HEK293 (cell line): ENCODE data around the gene ELL.

Source experiments
- HOXC10 ChIP-seq: sonication (generic); formaldehyde crosslinking; IDR thresholded peaks from 2 replicates; pipeline ENCODE4 v1.8.1; 2023; ENCODE audit warnings: mild to moderate bottlenecking, missing genetic modification reagents
- KLF7 ChIP-seq: fragments of 450-650 bp; formaldehyde crosslinking; IDR thresholded peaks from 2 replicates; pipeline ENCODE4 v1.5.1; 2016; ENCODE audit warnings: missing biosample characterization, missing genetic modification characterization, borderline replicate concordance
- TRIM28 ChIP-seq: IDR thresholded peaks from 2 replicates; pipeline ENCODE4 v1.6.1; 2011; ENCODE audit warnings: low read length, control low read depth, borderline replicate concordance
- WT1 ChIP-seq: fragments of 450-650 bp; formaldehyde crosslinking; IDR thresholded peaks from 2 replicates; pipeline ENCODE4 v1.5.1; 2016; ENCODE audit warnings: missing biosample characterization, missing genetic modification characterization
- ZBTB1 ChIP-seq: fragments of 450-650 bp; formaldehyde crosslinking; IDR thresholded peaks from 2 replicates; pipeline ENCODE4 v1.5.1; 2016; ENCODE audit warnings: missing biosample characterization, missing genetic modification characterization
- ZFHX2 ChIP-seq: fragments of 450-650 bp; formaldehyde crosslinking; conservative IDR thresholded peaks from 2 replicates; pipeline ENCODE4 v1.5.1; 2016; ENCODE audit warnings: missing biosample characterization, missing genetic modification characterization
- ZFP41 ChIP-seq: fragments of 450-650 bp; formaldehyde crosslinking; IDR thresholded peaks from 2 replicates; pipeline ENCODE4 v1.5.1; 2016; ENCODE audit warnings: missing biosample characterization, missing genetic modification characterization, borderline replicate concordance
- ZFP69B ChIP-seq: fragments of 450-650 bp; formaldehyde crosslinking; IDR thresholded peaks from 2 replicates; pipeline ENCODE4 v1.5.1; 2016; ENCODE audit warnings: missing biosample characterization, missing genetic modification characterization
- ZNF10 ChIP-seq: fragments of 450-650 bp; formaldehyde crosslinking; IDR thresholded peaks from 2 replicates; pipeline ENCODE4 v1.5.1; 2017; ENCODE audit warnings: missing biosample characterization, missing genetic modification characterization
- ZNF174 ChIP-seq: fragments of 450-650 bp; formaldehyde crosslinking; IDR thresholded peaks from 2 replicates; pipeline ENCODE4 v1.5.0; 2017; ENCODE audit warnings: missing biosample characterization, mild to moderate bottlenecking, missing genetic modification characterization
- ZNF19 ChIP-seq: fragments of 450-650 bp; formaldehyde crosslinking; IDR thresholded peaks from 2 replicates; pipeline ENCODE4; 2016; ENCODE audit warnings: missing biosample characterization, missing genetic modification characterization, low read depth
- ZNF2 ChIP-seq: fragments of 450-650 bp; formaldehyde crosslinking; IDR thresholded peaks from 2 replicates; pipeline ENCODE4 v1.5.1; 2016; ENCODE audit warnings: missing biosample characterization, missing genetic modification characterization
- ZNF211 ChIP-seq: fragments of 450-650 bp; formaldehyde crosslinking; IDR thresholded peaks from 2 replicates; pipeline ENCODE4 v1.5.1; 2016; ENCODE audit warnings: low read depth, missing biosample characterization, missing genetic modification characterization
- ZNF214 ChIP-seq: fragments of 450-650 bp; formaldehyde crosslinking; IDR thresholded peaks from 2 replicates; pipeline ENCODE4 v1.5.1; 2017; ENCODE audit warnings: missing biosample characterization, mild to moderate bottlenecking, missing genetic modification characterization, borderline replicate concordance
- ZNF585B ChIP-seq: fragments of 450-650 bp; formaldehyde crosslinking; IDR thresholded peaks from 2 replicates; pipeline ENCODE4 v1.5.1; 2016; ENCODE audit warnings: missing biosample characterization, missing genetic modification characterization
- ZNF660 ChIP-seq: fragments of 450-650 bp; IDR thresholded peaks from 2 replicates; pipeline ENCODE4 v1.5.1; 2018; ENCODE audit warnings: missing biosample characterization, mild to moderate bottlenecking, missing genetic modification characterization
- TF ChIP-seq, protein P1 (sequence below): fragments of 450-650 bp; formaldehyde crosslinking; IDR thresholded peaks from 2 replicates; pipeline ENCODE4 v1.5.0; 2017; ENCODE audit warnings: missing biosample characterization, missing genetic modification characterization, borderline replicate concordance
- TF ChIP-seq, protein P2 (sequence below): fragments of 450-650 bp; formaldehyde crosslinking; IDR thresholded peaks from 2 replicates; pipeline ENCODE4 v1.5.1; 2017; ENCODE audit warnings: missing biosample characterization, mild to moderate bottlenecking, missing genetic modification characterization, moderate library complexity
- TF ChIP-seq, protein P3 (sequence below): fragments of 450-650 bp; formaldehyde crosslinking; IDR thresholded peaks from 2 replicates; pipeline ENCODE4 v1.5.1; 2016; ENCODE audit warnings: missing biosample characterization, missing genetic modification characterization, low read depth
- TF ChIP-seq, protein P4 (sequence below): fragments of 450-650 bp; formaldehyde crosslinking; IDR thresholded peaks from 2 replicates; pipeline ENCODE4 v1.5.1; 2017; ENCODE audit warnings: missing biosample characterization, missing genetic modification characterization
- TF ChIP-seq, protein P5 (sequence below): fragments of 450-650 bp; formaldehyde crosslinking; IDR thresholded peaks from 2 replicates; pipeline ENCODE4 v1.5.1; 2017; ENCODE audit warnings: missing biosample characterization, missing genetic modification characterization
- TF ChIP-seq, protein P6 (sequence below): fragments of 450-650 bp; formaldehyde crosslinking; IDR thresholded peaks from 2 replicates; pipeline ENCODE4 v1.5.1; 2016; ENCODE audit warnings: missing biosample characterization, missing genetic modification characterization, low read depth
- TF ChIP-seq, protein P7 (sequence below): fragments of 450-650 bp; formaldehyde crosslinking; IDR thresholded peaks from 2 replicates; pipeline ENCODE4 v1.5.1; 2017; ENCODE audit warnings: missing biosample characterization, missing genetic modification characterization

ELL gene

DNA sequence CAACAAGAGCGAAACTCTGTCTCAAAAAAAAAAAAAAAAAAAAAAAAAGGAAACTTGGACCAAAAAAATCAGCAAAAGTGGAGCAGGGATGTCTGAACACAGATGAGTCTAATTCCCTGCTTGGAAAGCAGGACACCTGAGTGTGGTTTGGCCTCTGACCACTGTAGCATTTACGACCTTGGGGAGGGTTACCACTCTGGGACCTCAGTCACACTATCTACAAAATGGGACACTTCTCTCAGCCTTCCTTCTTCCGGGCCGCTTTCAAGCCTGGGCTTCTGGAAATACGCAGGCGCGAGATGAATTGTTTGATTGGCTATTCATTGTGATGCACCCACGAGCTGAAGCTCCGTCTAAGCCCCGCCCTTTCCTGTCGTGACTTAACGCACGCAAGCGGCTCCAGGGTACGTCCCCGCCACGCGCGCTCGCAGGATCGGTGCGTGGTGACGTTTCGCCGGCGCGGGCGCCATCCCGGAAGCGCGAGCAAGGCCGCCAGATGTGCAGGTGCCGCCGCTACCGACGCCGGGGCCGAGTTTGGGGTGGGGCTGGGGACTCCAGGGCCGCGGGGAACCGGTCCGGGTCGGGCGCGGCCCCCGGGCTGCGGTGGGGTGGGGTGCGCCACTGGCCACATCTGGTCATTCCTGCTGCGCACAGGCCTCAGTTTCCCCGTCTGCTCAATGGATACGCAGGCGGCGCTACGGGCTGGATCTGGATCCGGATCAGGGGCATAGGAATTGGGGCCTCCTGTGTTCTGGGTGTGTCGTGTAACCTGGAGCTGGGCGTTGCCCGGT, 35.7 kb upstream of the ELL start, which contains the start of gene KXD1 (continued):
- TF ChIP-seq, protein P1, sequence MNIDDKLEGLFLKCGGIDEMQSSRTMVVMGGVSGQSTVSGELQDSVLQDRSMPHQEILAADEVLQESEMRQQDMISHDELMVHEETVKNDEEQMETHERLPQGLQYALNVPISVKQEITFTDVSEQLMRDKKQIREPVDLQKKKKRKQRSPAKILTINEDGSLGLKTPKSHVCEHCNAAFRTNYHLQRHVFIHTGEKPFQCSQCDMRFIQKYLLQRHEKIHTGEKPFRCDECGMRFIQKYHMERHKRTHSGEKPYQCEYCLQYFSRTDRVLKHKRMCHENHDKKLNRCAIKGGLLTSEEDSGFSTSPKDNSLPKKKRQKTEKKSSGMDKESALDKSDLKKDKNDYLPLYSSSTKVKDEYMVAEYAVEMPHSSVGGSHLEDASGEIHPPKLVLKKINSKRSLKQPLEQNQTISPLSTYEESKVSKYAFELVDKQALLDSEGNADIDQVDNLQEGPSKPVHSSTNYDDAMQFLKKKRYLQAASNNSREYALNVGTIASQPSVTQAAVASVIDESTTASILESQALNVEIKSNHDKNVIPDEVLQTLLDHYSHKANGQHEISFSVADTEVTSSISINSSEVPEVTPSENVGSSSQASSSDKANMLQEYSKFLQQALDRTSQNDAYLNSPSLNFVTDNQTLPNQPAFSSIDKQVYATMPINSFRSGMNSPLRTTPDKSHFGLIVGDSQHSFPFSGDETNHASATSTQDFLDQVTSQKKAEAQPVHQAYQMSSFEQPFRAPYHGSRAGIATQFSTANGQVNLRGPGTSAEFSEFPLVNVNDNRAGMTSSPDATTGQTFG (tag by site-specific recombination): 0 out of 2 replicates have a peak, but pooled peaks have one; percentile 15
- TF ChIP-seq ZFP69B (peak; percentile 73), ZFHX2 (no peak), ZFP41 (tag by site-specific recombination) (no peak), ZNF585B (tag by site-specific recombination) (no peak), ZBTB1 (peak; percentile 86), KLF7 (tag by site-specific recombination) (peak; percentile 53; the same call in 1 of the 2 replicates), ZNF211 (no peak), ZNF174 (tag by site-specific recombination) (no peak), WT1 (tag by site-specific recombination) (0 out of 2 replicates have a peak, but pooled peaks have one; percentile 20), HOXC10 (CRISPR knock-in tag) (no peak), ZNF660 (tag by site-specific recombination) (no peak), TRIM28 (0 out of 2 replicates have a peak, but pooled peaks have one; percentile 36), ZNF214 (tag by site-specific recombination) (no peak), ZNF19 (tag by site-specific recombination) (no peak), ZNF10 (0 out of 2 replicates have a peak, but pooled peaks have one; percentile 21), ZNF2 (tag by site-specific recombination) (peak; percentile 56; the same call in 1 of the 2 replicates)
- TF ChIP-seq, protein P2, sequence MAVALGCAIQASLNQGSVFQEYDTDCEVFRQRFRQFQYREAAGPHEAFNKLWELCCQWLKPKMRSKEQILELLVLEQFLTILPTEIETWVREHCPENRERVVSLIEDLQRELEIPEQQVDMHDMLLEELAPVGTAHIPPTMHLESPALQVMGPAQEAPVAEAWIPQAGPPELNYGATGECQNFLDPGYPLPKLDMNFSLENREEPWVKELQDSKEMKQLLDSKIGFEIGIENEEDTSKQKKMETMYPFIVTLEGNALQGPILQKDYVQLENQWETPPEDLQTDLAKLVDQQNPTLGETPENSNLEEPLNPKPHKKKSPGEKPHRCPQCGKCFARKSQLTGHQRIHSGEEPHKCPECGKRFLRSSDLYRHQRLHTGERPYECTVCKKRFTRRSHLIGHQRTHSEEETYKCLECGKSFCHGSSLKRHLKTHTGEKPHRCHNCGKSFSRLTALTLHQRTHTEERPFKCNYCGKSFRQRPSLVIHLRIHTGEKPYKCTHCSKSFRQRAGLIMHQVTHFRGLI (tag by site-specific recombination): no peak
- TF ChIP-seq, protein P3, sequence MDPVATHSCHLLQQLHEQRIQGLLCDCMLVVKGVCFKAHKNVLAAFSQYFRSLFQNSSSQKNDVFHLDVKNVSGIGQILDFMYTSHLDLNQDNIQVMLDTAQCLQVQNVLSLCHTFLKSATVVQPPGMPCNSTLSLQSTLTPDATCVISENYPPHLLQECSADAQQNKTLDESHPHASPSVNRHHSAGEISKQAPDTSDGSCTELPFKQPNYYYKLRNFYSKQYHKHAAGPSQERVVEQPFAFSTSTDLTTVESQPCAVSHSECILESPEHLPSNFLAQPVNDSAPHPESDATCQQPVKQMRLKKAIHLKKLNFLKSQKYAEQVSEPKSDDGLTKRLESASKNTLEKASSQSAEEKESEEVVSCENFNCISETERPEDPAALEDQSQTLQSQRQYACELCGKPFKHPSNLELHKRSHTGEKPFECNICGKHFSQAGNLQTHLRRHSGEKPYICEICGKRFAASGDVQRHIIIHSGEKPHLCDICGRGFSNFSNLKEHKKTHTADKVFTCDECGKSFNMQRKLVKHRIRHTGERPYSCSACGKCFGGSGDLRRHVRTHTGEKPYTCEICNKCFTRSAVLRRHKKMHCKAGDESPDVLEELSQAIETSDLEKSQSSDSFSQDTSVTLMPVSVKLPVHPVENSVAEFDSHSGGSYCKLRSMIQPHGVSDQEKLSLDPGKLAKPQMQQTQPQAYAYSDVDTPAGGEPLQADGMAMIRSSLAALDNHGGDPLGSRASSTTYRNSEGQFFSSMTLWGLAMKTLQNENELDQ (tag by site-specific recombination): no peak
- TF ChIP-seq, protein P4, sequence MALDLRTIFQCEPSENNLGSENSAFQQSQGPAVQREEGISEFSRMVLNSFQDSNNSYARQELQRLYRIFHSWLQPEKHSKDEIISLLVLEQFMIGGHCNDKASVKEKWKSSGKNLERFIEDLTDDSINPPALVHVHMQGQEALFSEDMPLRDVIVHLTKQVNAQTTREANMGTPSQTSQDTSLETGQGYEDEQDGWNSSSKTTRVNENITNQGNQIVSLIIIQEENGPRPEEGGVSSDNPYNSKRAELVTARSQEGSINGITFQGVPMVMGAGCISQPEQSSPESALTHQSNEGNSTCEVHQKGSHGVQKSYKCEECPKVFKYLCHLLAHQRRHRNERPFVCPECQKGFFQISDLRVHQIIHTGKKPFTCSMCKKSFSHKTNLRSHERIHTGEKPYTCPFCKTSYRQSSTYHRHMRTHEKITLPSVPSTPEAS (tag by site-specific recombination): peak; percentile 34; the same call in 1 of the 2 replicates
- TF ChIP-seq, protein P5, sequence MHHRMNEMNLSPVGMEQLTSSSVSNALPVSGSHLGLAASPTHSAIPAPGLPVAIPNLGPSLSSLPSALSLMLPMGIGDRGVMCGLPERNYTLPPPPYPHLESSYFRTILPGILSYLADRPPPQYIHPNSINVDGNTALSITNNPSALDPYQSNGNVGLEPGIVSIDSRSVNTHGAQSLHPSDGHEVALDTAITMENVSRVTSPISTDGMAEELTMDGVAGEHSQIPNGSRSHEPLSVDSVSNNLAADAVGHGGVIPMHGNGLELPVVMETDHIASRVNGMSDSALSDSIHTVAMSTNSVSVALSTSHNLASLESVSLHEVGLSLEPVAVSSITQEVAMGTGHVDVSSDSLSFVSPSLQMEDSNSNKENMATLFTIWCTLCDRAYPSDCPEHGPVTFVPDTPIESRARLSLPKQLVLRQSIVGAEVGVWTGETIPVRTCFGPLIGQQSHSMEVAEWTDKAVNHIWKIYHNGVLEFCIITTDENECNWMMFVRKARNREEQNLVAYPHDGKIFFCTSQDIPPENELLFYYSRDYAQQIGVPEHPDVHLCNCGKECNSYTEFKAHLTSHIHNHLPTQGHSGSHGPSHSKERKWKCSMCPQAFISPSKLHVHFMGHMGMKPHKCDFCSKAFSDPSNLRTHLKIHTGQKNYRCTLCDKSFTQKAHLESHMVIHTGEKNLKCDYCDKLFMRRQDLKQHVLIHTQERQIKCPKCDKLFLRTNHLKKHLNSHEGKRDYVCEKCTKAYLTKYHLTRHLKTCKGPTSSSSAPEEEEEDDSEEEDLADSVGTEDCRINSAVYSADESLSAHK (tag by site-specific recombination): no peak
- TF ChIP-seq, protein P6, sequence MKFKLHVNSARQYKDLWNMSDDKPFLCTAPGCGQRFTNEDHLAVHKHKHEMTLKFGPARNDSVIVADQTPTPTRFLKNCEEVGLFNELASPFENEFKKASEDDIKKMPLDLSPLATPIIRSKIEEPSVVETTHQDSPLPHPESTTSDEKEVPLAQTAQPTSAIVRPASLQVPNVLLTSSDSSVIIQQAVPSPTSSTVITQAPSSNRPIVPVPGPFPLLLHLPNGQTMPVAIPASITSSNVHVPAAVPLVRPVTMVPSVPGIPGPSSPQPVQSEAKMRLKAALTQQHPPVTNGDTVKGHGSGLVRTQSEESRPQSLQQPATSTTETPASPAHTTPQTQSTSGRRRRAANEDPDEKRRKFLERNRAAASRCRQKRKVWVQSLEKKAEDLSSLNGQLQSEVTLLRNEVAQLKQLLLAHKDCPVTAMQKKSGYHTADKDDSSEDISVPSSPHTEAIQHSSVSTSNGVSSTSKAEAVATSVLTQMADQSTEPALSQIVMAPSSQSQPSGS (tag by site-specific recombination): 0 out of 2 replicates have a peak, but pooled peaks have one; percentile 4
- TF ChIP-seq, protein P7, sequence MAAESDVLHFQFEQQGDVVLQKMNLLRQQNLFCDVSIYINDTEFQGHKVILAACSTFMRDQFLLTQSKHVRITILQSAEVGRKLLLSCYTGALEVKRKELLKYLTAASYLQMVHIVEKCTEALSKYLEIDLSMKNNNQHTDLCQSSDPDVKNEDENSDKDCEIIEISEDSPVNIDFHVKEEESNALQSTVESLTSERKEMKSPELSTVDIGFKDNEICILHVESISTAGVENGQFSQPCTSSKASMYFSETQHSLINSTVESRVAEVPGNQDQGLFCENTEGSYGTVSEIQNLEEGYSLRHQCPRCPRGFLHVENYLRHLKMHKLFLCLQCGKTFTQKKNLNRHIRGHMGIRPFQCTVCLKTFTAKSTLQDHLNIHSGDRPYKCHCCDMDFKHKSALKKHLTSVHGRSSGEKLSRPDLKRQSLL: peak; percentile 97
